Stimulated activated CD8-positive, alpha-beta memory T cell treated with anti-CD3 and anti-CD28 coated beads, Interleukin-15, amount 100 ng/mL, for 4 hours (primary cell): ENCODE results near the gene PROX2.
A peak's percentile ranks its signal among the peaks of the same experiment; 100 is the strongest.

ENCODE experiments used
- DNase-seq, 2 donors: peaks; one replicate each; pipeline ENCODE4 v3.0.0-alpha.2; 2020; ENCODE audit warnings: low read depth in 2 of 2

PROX2 gene

GRCh38 chr14:74879427-74880182, 3.7 kb upstream of the PROX2 start:
- no peak for DNase-seq

- DNase-seq, result no peak
Measured at GRCh38 chr14:74875204-74875603, 741 bp downstream of the PROX2 start.

GRCh38 chr14:74871819-74872218, 4.1 kb downstream of the PROX2 start:
- DNase-seq, result no peak

GRCh38 chr14:74868739-74869138, 7.2 kb downstream of the PROX2 start:
- no peak for DNase-seq

- DNase-seq, result peak in 1 of 2 donors; percentile 38
Measured at GRCh38 chr14:74867673-74868072, 8.3 kb downstream of the PROX2 start.

GRCh38 chr14:74866708-74867389, 9.1 kb downstream of the PROX2 start:
- DNase-seq, result no peak

GRCh38 chr14:74865156-74865555, 10.8 kb downstream of the PROX2 start:
- no peak for DNase-seq

GRCh38 chr14:74864198-74864597, 11.7 kb downstream of the PROX2 start:
- no peak for DNase-seq

GRCh38 chr14:74863274-74863673, 12.7 kb downstream of the PROX2 start:
- DNase-seq, result no peak

- no peak for DNase-seq
Measured at GRCh38 chr14:74861734-74862090, 14.2 kb downstream of the PROX2 start.

GRCh38 chr14:74860899-74861733, 14.8 kb downstream of the PROX2 start:
- DNase-seq, result peak; percentile 64 to 82

GRCh38 chr14:74859757-74860552, 16.0 kb downstream of the PROX2 start:
- DNase-seq, result no peak

- no peak for DNase-seq
Measured at GRCh38 chr14:74858022-74858421, 17.9 kb downstream of the PROX2 start.

- DNase-seq, result no peak
Measured at GRCh38 chr14:74856366-74856765, 19.6 kb downstream of the PROX2 start.

- no peak for DNase-seq
Measured at GRCh38 chr14:74855945-74856344, 20.0 kb downstream of the PROX2 start.

GRCh38 chr14:74855021-74855420, 20.9 kb downstream of the PROX2 start:
- DNase-seq, result no peak

GRCh38 chr14:74853581-74853980, 22.4 kb downstream of the PROX2 start:
- no peak for DNase-seq

GRCh38 chr14:74852922-74853530, 22.9 kb downstream of the PROX2 start:
- no peak for DNase-seq

GRCh38 chr14:74848768-74849167, 27.2 kb downstream of the PROX2 start:
- no peak for DNase-seq

GRCh38 chr14:74846968-74847665, 28.8 kb downstream of the PROX2 start:
- DNase-seq, result no peak

GRCh38 chr14:74846168-74846567, 29.8 kb downstream of the PROX2 start:
- DNase-seq, result no peak
